G401.6 (cell line): ENCODE measurements around the gene MBOAT2.

Source experiments
- FAIRE-seq: peaks from 2 replicates; lab custom pipeline; 2012; peaks lifted over from hg19 to GRCh38; lab: Jason Lieb, UNC

MBOAT2 gene

GRCh38 chr2:8858264-8858663 lies 145.2 kb downstream of the MBOAT2 start:
- no peak for FAIRE-seq

GRCh38 chr2:8857709-8858108 lies 145.8 kb downstream of the MBOAT2 start:
- FAIRE-seq = peak; percentile 100

- no peak for FAIRE-seq
Observed at GRCh38 chr2:8856176-8856575, 147.3 kb downstream of the MBOAT2 start.

GRCh38 chr2:8855010-8855409 lies 148.5 kb downstream of the MBOAT2 start:
- no peak for FAIRE-seq

DNA sequence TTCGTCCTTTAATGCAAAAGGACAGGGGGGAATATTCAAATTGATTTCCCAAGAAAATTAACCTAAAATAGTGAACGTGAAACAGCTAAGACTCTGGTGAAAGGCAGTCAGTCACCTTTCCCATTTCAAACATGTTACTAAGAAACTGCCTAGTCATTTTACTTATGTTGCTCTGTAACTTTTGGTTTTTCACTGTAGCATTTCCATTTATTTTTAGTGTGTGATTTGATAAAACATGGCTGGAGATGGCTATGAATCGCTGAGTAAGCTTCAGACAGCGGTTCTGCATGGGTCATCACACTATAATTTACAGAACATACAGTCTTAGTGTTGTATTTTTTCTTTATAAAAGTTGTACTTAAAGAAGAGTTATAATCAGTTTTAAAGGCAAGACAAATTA lies 150.1 kb downstream of the MBOAT2 start:
- FAIRE-seq = no peak

GRCh38 chr2:8851811-8852560 lies 151.5 kb downstream of the MBOAT2 start:
- FAIRE-seq = no peak

GRCh38 chr2:8850845-8851487 lies 152.5 kb downstream of the MBOAT2 start:
- FAIRE-seq = no peak

GRCh38 chr2:8849327-8849726 lies 154.2 kb downstream of the MBOAT2 start:
- no peak for FAIRE-seq

- FAIRE-seq = peak; percentile 99
Observed at GRCh38 chr2:8848328-8849100, 155.0 kb downstream of the MBOAT2 start.

- FAIRE-seq = peak; percentile 90
Observed at GRCh38 chr2:8847400-8847799, 156.1 kb downstream of the MBOAT2 start.

- no peak for FAIRE-seq
Observed at GRCh38 chr2:8841932-8842331, 161.6 kb downstream of the MBOAT2 start.

DNA sequence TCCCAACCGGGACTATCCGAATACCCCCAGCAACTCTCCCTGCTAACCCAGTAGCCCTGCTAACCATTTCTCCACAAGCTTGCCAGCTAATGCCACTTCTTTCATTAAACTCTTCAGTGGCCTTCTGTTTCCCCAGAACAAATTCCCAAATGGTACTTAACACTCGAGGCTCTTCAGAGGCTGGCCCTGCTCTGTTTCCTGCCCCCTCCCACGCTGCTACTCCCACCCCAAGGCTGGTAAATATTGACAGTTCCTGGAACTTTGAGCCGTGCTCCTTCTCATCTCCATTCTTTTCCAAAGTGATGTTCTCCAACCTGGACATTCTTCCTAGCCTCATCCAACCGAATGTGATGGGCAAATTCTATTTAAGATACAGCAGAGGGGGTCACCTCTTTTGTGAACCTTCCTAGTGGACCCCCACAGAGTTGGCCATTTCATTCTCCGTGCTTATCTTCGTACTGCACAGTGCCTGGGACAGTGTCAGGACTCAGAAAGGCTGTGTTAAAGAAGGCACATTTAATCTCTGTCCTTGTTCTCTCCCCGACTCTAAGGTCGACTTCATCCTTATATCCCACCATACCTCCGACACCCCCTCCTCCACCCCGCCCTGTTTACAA lies 162.9 kb downstream of the MBOAT2 start:
- FAIRE-seq = no peak

DNA sequence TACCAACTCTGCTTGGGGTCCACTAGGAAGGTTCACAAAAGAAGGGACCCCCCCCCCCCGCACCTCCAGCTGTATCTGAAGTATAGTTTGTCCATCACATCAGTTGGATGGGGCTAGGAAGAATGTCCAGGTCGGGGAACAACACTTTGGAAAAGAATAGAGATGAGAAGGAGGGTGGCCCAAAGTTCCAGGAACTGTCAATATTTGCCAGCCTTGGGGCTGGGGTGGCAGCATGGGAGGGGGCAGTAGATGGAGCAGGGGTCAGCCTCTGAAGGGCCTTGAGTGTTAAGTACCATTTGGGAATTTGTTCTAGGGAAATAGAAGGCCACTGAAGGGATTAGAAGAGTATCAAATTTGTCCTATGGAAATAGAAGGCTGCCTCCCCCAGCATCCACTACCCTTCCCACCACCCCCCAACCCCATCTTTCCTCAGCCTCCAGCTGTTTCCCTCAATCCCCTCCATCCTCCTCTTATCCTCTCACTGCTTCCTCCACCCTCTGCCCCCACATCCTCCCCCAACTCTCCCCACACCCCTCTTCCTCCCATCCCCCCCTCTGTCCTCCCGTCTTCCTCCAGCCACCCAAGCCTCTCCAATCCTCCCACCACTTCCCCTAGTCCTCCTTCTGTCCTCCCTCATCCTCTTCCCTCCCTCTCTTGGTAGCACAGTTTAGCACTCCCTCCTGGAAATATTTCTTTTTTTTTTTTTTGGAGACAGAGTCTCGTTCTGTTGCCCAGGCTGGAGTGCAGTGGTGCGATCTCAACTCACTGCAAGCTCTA lies 164.1 kb downstream of the MBOAT2 start:
- FAIRE-seq = no peak

DNA sequence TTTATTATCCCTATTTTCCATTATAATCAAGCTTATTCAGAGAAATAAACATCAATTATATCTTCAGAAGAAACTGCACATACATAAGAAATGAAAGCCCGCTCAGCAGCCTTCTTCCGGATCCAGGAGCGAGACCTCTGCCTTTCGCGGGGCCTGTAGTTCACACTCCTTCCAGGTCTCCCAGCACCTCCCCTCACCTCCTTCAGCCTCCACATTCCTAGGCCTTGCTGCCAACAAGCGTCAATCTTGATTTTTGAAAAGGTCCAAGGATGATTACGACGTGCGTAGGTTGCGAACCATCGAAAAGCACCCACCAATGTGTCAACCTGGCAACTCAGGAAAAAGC lies 165.7 kb downstream of the MBOAT2 start:
- FAIRE-seq = peak; percentile 61

DNA sequence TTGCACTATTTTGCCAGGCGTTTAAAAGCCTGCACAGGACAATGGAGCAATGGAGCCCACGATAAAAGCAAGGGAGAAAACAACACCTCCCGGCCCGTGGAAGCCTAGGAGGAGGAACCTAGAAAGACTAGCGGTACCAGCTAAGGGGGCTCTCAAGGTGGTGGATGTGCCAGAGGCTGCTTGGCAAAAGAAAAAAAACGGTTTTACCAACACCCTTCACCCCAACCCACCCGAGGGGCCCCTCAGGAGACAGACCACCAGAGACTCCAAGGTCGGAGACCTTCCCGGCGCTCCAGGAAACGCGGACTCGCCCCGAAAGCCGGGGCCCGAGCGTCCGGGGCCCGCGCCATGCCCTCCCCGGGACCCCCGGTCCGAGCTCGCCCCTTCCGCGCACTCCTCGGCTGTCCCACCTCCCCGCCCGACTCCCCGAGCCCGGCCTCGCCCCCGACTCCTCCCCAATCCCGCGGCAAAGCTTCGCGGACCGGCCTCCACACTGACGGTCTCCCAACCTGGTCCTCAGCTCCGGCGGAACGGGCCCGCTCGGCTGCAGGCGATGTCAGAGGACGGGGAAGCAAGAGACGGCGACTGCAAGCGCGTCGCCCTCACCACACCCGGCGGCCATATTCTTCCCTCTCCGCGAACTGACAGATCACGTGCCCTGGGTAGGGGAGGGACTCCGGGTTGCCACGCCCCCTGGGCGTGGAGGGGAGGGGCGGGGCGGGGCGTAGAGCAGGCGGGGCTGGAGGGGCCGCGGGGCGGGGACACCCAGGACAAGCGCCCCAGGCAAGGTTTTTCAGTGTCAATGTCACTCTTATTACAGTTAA lies 166.3 kb downstream of the MBOAT2 start, which contains the start of gene KIDINS220:
TSS of gene KIDINS220 (minus strand) at position 643 of the 824 bp plus-strand sequence. CDS start 10,520 bp downstream, outside the sequence.
- FAIRE-seq = no peak

DNA sequence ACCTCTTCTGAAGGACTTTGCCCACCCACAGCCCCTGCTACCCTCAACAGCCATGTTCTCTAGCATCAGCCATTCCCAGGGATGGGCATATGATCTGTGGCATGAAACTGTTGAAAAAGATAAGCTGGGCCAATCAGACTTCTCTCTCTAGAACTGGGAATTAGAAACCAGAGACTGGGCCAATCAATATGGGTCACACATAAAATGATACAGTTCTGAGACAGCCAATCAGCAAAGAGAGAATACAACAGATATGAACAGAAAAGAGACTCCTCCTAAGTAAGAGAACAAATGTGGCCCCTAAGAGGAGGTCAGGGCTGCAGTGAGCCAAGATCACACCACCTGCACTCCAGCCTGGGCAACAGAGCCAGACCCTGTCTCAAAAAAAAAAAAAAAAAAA lies 168.2 kb downstream of the MBOAT2 start:
- FAIRE-seq = no peak

DNA sequence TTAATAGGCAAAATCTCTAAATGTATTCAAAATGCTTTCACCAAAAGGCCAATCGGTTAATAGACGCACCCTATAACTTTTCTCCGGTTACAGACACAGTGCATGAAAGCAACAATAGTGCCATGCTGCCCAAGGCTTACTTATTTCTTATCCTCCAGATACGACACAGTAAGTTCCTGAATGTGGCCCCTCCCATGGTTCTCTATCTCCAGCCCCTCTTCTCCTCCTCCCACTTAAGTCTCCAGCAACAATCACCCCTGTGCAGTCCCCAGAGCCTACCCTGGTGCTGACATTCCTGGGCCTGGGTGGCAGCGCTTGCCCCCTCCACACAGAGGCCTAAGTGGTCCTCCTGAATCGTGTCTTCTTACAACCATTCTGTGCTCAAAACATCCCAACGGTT lies 169.6 kb downstream of the MBOAT2 start:
- FAIRE-seq = no peak

GRCh38 chr2:8831516-8831915 lies 172.0 kb downstream of the MBOAT2 start:
- FAIRE-seq = no peak

DNA sequence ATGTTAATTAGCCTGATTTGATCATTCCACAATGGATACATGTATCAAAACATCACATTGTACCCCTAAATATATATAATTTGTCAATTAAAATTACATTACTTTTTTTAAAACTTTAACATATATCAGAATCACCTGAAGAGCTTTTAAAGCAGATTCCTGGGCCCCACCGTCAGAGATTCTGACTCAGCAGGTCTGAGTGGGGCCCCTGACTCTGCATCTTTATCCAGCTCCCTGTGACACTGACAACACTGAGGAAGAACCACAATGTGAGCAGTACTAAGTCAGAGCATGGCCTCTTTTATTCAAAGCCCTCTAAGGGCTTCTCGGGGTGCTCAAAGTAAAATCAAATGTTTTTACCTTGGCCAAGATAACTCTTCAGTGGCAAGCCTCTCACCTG lies 175.8 kb downstream of the MBOAT2 start:
- FAIRE-seq = no peak

DNA sequence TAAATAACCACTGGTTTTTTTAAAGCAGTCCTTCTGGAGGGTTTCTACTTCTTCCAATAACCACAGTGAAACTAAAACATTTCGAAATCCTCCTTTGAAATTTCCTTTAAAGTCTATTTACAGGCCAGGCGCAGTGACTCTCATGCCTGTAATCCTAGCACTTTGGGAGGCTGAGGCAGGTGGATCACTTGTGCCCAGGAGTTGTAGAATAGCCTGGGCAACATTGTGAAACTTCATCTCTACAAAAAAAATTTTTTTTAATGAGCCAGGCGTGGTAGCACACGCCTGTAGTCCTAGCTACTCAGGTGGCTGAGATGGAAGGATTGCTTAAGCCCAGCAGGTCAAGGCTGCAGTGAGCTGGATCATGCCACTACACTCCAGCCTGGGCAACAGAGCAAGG lies 181.3 kb downstream of the MBOAT2 start:
- peak; percentile 11 for FAIRE-seq
